ENCODE results near the gene RPA3.
A peak's percentile ranks its signal among the peaks of the same experiment; 100 is the strongest.

Gene RPA3

DNA sequence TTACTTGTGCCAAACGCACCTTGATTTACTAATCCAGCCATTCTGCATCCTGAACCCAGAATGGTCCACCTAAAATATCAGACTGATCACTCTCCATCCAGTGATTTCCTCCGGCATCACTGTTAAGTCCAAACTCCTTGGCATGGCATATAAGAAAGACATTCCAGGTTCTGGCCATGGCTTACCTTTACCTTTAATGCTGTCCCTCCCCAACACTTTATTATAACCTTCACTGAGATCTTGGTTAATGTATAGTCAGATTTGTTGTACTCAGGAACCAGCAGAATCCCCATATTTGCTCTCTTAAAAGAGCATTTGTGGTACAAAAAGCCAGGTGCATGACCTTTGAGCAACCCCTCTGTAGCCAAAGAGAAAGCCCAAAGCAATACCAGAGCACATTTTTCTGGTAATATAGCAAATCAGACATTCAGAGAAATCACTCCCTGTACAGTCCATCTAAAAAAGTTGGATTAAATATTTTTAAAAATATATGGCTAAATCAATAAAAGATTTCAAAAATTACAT lies 67.7 kb downstream of the RPA3 start:
- no peak for DNase-seq

DNA sequence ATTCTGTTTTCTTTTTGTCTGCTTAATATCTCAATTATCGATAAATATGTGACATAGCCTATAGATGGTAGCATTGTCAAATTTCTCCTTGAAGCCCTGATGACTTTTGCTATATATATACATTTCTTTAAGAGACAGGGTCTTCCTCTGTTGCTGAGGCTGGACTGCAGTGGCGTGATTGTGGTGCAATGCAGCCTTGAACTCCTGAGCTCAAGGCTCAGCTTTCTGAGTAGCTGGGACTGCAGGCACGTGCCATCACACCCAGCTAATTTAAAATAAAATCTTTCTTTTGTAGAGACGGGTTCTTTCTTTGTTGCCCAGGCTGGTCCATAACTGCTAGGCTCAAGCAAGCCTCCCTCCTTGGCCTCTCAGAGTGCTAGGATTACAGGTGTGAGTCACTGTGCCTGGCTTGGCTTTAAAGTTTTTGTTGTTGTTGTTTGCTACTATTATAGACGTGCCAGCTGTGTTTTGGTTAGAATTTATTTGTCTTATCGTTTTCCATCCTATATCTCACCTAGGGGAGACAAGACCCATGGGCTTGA lies 70.8 kb downstream of the RPA3 start:
- DNase-seq, result no peak

DNA sequence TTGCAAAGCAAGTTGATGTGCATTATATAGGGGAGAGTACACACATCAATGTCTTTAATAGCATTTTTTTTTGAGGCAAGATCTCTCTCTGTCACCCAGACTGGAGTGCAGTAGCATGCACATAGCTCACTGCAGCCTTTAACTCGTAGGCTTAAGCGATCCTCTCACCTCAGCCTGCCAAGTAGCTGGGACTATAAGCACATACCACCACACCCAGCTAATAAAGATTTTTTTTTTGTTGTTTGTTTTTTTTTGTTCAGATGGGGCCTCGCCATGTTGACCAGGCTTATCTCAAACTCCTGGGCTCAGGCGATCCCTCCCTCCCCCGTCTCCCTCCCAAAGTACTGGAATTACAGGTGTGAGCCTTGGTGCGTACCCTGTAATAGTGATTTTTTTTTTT lies 76.3 kb downstream of the RPA3 start:
- DNase-seq, result no peak

DNA sequence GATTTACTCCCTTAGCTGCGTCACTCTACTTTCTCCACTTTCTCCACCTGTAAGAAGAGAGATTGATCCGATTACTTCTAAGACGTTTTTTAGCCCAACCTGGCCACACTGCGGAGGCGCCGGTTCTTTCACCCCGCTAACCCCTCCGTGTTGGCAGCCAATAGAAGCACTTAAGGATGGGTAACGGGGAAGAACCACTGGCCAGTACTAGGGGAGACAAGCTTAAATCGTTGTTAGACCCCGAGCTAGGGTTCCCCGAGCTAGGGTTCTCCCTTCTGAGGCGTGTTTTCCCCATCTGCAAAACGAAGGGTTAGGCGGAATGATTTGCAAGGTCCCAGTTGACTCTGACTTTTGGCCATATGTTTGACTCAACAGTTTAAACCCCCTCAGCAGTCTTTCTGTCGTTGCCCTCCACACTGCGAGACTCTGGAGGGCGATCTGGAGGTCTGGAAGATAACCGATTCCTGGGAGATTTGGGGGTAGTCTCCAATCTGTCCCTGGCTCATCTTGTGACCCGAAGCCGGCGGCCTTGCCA lies 77.2 kb downstream of the RPA3 start:
- peak; percentile 25 for DNase-seq

DNA sequence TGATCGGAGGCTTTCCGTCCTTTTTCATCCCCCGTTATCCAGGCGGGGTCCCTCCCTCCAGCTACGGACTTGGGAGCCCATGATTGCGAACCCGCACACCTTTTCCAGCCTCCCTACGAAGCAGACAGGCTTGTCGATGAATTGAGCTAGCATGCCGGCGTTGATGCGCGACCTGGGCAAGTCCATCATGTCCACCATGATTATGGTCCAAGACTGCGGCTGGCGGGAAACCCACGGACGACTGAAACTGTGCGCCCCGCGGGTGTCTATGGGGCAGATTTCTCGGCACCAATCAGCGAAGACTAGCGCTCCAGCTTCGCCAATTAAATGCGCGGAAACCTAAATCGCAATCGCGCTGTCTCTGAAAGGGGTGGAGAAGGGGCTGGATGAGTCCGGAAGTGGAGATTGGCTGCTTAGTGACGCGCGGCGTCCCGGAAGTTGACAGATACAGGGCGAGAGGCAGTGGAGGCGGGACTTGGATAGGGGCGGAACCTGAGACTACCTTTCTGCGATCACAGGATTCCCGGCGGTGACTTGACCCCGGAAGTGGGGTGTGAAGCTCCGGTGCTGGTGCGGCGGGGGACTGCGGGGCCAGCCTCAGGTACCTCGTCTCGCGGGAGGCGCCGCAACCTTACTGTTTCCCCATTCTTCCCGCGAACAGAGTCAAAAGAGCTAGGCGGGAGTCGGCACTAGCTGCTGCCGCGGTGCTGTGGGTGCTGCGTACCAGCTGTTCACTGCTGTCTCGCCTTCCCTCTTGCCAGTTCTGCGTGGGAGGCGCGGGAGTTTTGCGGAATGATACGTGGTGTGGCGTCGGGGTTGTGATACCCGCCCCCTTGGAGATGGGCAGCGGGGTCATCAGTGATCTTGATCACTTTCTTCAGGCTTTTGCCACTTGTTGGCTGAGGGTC lies 77.9 kb downstream of the RPA3 start, which contains the start of gene UMAD1:
TSS of gene UMAD1 (plus strand) at position 532 of the 908 bp plus-strand sequence. CDS start 32,620 bp downstream, outside the sequence.
- DNase-seq, result peak; percentile 100

DNA sequence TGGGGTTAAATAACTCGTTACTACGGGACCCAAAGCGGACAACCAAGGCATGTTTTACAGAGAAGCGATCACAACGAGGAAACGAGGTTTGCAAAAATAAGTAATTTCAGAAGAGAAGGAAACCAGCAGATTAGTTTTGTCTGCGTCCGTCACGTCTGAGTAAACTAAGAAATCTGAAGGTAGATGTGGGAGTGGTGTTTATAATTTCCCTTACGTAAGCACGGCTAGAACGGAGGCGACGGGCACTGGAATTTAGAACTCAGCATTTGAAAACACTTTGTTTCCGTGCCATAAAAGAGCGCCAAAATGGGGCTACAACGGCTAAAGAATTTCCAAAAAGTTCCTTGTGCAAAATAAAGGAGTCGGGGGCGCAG lies 78.6 kb downstream of the RPA3 start:
- no peak for DNase-seq

DNA sequence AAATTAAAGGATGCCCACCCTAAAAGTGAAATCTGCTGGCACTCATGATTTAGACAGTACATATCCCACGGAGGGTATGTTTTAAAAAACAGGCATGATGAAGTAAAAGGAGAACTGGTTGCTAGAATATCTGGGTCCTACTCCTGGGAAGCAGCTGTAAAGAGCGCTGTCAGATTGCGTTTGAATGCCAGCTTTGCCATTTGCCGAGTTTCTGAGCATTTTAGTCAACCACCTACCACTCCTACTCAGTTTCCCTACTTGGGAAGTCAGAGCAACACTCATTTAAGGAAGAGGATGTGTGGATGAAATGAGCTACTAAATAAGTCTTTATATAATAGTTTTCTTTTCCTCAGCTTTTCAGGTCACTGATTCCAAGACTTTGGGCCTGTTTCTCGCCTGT lies 79.0 kb downstream of the RPA3 start:
- DNase-seq, result no peak

DNA sequence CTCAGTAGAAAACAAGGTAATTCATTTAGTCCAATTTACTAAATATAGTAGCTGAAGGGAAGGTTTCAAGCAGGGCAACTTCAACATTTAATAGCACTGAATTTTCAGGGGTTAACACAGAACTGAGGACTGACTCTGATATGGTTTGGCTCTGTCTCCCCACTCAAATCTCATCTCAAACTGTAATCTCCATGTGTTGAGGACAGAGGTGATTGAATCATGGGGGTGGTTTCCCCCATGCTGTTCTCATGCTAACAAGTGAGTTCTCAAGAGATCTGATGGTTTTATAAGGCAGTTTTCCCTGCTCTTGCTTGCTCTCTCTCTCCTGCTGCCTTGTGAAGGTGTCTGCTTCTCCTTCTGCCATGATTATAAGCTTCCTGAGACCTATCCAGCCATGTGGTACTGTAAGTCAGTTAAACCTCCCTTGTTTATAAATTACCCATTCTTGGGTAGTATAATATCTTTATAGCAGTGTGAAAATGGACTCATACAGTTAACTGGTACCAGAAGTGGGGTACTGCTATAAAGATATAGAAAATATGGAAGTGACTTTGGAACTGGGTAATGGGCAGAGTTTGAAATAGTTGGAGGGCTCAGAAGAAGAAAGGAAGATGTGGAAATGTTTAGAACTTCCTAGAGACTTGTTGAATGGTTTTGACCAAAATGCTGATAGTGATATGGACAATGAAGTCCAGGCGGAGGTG lies 87.6 kb downstream of the RPA3 start:
- DNase-seq, result no peak

DNA sequence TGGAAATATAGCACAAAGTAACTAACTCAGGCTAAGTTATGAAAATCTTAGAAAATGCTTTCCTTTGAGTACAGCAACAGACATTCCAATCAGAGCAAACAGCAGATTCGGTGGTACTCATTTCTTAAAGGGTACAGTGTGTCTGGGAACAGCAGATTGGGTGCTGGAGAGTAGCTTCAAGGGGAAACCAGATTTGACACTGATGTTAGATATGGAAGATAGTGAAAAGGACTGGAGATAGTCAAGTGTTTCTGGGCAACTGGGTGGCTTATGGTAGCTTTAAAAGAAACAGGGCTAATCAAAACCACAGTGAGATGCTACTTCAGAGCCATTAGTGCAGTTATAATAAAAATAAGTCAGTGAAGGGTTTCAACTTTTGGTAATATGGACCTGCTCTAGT lies 89.9 kb downstream of the RPA3 start:
- DNase-seq, result no peak

DNA sequence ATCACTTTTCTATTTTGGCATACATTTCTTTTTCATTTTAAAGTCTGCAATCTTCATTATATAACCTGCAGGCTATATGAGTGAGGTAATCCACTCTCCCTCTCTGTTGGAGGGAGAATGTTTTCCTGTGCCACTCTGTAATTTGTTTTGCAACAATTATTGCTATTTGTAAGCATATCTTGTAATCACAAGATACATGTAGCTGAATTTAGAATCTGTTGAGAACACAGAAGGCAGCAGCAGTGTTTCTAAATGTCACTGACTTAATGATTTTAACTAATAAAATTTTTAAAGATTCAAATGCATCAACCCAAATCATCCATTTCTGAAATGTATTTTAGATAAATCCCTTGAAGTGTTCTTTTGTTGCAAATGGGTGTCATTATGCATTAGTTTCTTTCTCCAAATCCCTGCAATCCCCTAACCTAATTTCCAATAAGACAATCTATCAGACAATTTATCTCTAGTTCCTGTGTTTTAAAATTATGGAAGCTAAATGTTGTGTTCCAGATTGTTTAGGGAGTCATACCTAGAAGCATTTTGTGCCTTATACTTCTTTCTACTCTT lies 97.7 kb downstream of the RPA3 start:
- DNase-seq, result no peak

DNA sequence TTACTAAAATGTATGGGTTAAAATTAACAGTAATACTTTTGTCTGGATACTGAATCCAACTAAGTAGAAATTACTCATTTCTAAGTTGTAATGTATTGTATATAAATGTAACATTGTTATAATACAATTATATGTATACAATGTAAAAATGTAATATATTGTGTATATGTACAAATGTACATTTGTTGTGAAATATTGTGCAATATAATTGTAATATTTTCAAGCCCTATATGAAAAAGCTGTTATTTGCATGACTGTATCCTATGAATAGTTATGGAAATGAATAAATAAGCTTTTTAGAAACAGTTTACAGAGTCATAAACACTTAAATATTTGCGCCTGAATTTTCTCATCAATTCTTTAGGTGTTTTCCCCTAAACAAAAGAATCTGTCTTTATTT lies 98.2 kb downstream of the RPA3 start:
- no peak for DNase-seq

DNA sequence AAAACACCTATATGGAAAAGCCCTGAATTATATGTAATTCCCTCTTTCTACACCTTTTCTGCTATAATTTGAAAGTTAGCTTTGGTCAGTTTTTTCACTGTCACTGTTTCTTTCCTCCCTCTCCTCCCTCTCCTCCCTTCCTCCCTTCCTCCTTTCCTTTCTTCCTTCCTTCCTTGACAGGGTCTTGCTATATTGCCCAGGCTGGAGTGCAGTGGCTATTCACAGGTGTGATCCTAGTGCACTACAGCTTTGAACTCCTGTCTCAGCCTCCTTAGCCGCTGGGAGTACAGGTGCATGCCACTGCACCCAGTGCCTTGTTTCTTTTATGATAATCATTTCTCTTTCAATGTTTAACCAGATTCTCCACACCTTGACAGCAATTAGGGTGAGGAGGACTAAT lies 100.0 kb downstream of the RPA3 start:
- no peak for DNase-seq

DNA sequence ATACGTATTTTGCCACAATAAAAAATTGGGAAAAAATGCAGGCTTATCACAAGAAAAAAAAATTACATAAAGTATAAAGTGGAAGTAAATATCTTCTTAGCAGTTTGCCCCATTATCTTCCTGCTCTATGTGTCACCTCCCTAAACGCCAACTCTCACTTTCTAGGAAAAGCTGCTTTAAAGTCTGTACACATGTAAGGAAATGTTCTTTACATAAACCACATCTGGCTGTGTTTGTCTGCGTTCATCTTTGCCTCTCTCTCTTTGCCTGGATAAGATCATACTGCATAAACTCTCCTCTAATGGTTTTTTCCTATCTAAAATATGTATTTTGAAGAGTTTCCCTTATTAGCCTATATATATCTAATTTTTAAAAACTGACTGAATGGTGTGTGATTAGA lies 100.9 kb downstream of the RPA3 start:
- DNase-seq, result no peak

DNA sequence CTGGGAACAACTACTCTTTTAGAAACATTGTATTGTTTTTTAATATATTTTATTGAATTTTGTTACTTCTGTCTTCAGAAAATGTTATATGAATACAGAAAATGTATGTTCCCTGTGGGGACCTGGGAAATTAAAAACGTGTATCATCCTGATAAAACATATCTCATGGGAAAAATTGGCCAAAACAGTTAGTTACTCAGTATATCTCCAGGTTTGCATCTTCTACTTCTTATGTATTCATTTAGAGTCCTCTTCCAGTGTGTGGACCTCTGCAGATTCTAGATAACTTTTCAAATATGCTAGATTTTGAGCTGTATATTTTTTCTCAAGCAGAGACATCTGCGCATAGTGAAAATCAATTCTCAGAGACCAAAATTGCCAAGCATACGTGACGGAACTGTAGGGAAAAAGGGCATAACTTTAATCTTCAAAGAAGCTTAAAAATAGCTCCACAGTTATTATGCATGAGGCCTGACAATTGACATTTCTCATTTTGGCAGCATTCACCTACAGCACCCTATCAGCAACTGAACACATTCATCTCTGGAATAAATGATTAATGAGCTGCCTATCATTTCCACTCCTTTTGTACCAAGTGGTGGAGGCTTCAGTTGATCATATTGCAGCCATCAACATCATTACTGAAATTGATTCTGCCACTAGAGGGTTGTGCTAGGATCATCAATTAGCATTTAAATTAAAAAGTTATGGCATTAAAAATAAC lies 104.2 kb downstream of the RPA3 start:
- DNase-seq, result no peak

DNA sequence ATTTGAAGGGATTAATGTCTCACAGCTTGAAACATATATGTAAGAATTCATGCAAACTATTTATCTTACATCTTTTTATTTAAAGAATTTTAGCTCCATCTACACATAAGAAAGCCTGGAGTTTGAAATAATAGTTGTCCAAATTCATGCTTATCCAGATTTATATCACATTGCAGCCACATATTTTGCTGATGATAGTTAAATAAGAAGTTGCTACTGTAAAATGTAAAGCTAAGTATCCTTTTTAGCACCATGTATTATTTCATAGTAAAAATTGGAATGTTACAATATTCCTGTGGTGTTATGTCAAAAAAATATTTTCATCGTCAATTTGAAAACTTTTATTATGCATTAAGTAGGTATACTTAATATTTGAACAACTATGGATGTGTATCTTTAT lies 105.2 kb downstream of the RPA3 start:
- DNase-seq, result no peak

DNA sequence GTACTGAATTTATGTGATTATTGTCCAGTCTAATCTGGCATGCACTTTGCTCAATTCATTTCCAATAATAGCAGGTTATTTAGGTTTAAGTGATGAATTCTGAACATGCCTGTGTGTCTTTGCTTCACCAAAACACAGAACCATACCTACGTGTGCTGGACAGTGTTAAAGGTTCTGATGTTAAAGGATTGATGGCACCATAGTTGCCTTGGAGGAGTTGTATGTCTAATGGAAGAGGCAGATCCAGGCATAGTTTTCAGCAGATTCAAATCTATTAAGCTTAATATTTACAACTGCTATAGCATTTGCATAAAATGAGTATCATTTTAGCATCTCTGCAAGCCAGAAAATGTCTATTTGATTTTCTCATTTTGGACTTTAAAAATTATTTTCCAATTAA lies 105.9 kb downstream of the RPA3 start:
- no peak for DNase-seq

DNA sequence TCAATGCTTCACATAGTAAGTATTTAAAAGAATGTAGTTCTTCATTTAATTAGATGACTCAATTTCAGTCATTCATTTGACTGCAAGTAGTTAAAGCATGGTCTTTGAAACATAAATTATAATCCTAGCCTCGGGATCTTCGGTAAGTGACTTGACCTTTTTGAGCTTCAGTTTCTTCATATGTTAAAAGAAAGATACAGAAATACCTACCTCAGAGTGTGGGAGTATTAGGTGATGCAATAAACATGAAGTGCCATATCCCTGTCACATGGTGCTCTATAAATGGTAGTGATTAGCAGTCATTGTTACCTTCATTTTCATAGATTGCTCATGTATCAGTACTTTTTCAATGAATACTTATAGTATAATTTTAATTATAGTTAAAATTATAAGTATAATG lies 109.1 kb downstream of the RPA3 start:
- DNase-seq, result no peak

DNA sequence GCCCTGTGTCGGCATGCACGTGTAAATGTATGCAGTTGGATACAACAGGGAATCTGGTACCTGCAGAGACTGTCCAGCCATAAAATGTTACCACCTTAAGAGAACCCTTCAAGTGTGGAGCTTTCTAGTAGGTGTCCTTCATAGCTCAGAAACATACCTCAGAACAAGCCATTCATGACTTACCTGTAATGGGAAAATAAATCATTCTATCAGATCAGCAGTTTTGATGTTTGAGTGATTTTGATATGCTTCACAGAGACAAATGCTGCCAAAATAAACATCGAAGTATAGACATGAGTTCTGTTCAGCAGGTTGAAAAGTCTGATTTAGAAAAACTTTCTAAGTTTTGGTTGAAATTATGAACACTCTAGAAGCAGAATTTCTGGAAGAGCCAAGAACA lies 111.4 kb downstream of the RPA3 start:
- no peak for DNase-seq

DNA sequence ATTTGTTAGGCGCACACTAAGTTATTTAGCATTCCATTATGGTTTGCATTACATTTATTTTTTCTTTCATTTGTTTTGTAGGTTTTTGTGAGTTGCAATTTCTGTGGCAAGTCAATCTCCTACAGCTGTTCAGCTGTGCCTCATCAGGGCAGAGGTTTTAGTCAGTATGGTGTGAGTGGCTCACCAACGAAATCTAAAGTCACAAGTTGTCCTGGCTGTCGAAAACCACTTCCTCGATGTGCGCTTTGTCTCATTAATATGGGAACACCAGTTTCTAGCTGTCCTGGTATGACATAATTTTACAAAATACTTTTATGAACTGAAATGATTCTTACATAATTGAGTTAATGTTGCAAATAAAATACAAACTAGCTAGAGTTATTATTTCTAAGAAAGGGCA lies 122.2 kb downstream of the RPA3 start:
- no peak for DNase-seq

DNA sequence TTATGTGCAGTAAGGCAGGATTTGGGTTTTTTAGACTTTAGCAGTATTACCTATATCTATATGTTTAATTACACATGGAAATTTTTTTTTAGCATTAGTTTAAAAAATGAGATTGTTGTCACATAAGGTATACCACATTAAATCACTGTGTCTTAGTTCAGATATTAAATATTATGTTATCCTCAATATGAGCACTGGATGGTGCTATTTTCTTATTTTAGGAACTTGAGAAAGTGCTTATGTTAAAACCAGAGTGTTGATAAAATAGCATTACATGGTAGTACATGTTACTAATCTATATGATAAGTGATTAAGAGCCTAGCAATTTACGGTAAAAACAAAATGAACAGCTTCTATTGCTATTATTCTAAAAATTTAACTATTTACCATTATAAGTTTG lies 123.0 kb downstream of the RPA3 start:
- DNase-seq, result no peak
